ENCODE results near the gene PMEL. TPM values are rescaled to one million over a fixed set of nuclear protein-coding genes. Genes with fewer than 3 reads are reported as not detected.

PMEL gene
- total RNA-seq, 1 experiment from 2014 or later = 5.8 TPM

DNA sequence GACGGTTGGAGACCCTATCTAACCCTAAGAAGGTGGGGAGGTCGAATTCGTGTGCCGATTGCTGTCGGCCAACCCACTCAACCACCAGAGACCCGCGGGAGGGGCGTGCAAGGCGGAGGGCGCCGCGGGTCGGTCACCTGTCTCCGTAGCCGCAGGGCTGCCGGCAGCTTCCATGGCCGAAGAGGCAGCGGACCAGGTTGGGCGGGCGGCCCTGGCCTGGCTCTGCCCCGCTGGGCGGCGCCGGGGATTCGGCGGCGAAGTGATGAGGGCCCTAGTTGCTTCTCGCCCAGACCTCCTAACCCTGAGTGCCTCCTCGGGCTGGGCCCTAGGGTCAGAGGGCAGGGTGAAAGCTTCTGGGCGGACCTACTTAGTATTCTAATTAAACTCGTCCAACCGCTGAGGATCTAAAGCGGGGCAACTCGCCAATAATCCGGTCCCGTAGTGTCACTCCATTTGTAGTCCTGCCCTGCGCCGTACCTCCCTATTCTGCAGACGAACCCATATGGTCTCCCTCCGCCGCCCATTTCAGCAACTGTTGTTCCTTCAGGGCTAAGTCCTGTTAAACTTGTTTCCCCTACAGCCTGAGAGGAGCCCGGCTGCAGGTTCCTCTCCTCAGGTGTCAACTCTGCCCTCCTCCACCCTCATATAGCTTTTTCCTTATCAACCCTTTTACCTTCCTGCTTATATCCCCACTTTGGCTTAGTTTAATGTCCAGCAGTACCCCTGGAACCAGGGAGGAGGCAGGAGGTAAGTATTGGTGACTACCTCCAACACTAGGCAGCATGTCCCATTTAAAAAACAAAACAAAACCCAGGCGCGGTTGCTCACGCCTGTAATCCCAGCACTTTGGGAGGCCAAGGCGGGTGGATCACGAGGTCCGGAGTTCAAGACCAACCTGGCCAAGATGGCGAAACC lies 38.0 kb downstream of the PMEL start, which contains the start of gene PYM1 (continued):
- TF ChIP-seq EZH2 (IDR thresholded peaks at IDR 0.05) (no peak), SP1 (IDR thresholded peaks at IDR 0.05; ENCODE audit: low read depth) (no peak), CBX3 (IDR thresholded peaks at IDR 0.05; ENCODE audit: low read depth) (no peak), SRF (IDR thresholded peaks at IDR 0.05; ENCODE audit: low read depth) (no peak)
- TF ChIP-seq, protein P1, sequence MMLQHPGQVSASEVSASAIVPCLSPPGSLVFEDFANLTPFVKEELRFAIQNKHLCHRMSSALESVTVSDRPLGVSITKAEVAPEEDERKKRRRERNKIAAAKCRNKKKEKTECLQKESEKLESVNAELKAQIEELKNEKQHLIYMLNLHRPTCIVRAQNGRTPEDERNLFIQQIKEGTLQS (IDR thresholded peaks at IDR 0.05) = no peak

DNA sequence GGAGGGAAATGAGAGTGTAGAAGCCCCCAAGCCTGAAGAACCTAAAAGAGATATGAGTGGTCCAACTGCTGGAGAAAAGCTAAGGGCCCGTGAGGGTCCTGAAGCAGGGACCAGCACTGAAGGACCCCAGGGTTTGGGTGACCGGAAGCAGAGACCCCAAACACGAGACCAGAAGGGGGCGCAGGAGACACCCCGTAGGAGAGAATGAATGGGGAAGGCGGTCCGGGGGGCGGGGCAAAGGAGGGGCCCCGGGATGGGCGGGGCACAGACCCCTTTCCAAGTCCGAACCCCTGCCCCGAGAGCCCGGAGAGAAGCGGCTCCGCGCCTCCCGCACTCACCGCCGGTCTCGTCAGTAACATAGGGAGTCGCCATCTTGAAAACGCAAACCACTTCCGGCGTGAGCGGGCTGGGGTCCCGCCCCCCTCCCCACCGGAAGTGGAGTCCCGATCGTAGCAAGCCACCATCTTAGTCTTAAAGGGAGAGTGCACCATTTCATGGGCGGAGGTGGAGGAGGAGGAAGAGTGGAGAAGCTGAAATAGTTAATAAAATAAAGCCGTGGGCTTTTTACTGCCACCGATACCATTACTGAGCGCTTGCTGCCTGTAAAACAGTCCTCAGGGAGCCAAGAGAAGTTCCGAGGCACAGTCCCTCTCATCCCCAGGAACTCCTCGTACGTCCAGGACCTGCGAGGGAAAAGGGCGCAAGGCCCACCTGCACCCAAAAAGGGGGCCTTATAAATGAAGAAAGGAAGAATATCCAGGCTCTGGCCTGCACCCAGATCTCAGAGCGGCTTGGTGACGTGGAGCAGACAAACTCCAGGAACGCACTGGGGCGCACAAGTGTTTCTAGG lies 38.9 kb downstream of the PMEL start:
- no peaks in the 10 kb centered on the region for H3K9me2 ChIP-seq (ENCODE audit: insufficient read depth)
- H4K20me1 ChIP-seq (ENCODE audit: insufficient read depth) = no peaks in the 10 kb centered on the region
- BruUV-seq (replicated peaks) = TSS peak; percentile 73
- H3K27me3 ChIP-seq (ENCODE audit: insufficient read depth, low read length) = no peaks in the 10 kb centered on the region
- RAD21 ChIA-PET (ENCODE audit: low non-redundant PET in 1 of 2, low total read pairs in 2 of 2, uncharacterized antibody in 2 of 2, unreplicated experiment in 2 of 2) = interaction anchor here in 1 of 2 experiments (1.6 kb wide), 1 partner anchor 98 kb away, joined by 3 read pairs; the partner anchor contains the start of gene DNAJC14
- CTCF ChIA-PET = interaction anchor here (1.0 to 2.6 kb wide), 7 partner anchors 10 to 190 kb away, joined by 3 to 9 read pairs (median 3); partner anchors contain the start of genes ORMDL2 and SARNP
- TF ChIP-seq, protein P2, sequence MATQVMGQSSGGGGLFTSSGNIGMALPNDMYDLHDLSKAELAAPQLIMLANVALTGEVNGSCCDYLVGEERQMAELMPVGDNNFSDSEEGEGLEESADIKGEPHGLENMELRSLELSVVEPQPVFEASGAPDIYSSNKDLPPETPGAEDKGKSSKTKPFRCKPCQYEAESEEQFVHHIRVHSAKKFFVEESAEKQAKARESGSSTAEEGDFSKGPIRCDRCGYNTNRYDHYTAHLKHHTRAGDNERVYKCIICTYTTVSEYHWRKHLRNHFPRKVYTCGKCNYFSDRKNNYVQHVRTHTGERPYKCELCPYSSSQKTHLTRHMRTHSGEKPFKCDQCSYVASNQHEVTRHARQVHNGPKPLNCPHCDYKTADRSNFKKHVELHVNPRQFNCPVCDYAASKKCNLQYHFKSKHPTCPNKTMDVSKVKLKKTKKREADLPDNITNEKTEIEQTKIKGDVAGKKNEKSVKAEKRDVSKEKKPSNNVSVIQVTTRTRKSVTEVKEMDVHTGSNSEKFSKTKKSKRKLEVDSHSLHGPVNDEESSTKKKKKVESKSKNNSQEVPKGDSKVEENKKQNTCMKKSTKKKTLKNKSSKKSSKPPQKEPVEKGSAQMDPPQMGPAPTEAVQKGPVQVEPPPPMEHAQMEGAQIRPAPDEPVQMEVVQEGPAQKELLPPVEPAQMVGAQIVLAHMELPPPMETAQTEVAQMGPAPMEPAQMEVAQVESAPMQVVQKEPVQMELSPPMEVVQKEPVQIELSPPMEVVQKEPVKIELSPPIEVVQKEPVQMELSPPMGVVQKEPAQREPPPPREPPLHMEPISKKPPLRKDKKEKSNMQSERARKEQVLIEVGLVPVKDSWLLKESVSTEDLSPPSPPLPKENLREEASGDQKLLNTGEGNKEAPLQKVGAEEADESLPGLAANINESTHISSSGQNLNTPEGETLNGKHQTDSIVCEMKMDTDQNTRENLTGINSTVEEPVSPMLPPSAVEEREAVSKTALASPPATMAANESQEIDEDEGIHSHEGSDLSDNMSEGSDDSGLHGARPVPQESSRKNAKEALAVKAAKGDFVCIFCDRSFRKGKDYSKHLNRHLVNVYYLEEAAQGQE (IDR thresholded peaks at IDR 0.05; ENCODE audit: low read depth) = no peak
- TF ChIP-seq POLR2AphosphoS5 (IDR thresholded peaks at IDR 0.05; ENCODE audit: low read depth, low read length) = peak; percentile 88
- TF ChIP-seq YY1 (IDR thresholded peaks at IDR 0.05; ENCODE audit: extremely low read depth, insufficient replicate concordance, low read depth, low read length) = peak; percentile 94
- peak; percentile 20 for TF ChIP-seq POLR2A (IDR thresholded peaks at IDR 0.05; ENCODE audit: borderline replicate concordance, extremely low read depth, insufficient read depth, insufficient read length)
- no peak for TF ChIP-seq ZNF274 (IDR thresholded peaks at IDR 0.05; ENCODE audit: low read depth, low read length)
- TF ChIP-seq, protein P3, sequence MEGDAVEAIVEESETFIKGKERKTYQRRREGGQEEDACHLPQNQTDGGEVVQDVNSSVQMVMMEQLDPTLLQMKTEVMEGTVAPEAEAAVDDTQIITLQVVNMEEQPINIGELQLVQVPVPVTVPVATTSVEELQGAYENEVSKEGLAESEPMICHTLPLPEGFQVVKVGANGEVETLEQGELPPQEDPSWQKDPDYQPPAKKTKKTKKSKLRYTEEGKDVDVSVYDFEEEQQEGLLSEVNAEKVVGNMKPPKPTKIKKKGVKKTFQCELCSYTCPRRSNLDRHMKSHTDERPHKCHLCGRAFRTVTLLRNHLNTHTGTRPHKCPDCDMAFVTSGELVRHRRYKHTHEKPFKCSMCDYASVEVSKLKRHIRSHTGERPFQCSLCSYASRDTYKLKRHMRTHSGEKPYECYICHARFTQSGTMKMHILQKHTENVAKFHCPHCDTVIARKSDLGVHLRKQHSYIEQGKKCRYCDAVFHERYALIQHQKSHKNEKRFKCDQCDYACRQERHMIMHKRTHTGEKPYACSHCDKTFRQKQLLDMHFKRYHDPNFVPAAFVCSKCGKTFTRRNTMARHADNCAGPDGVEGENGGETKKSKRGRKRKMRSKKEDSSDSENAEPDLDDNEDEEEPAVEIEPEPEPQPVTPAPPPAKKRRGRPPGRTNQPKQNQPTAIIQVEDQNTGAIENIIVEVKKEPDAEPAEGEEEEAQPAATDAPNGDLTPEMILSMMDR (IDR thresholded peaks at IDR 0.05 in 2 of 3, conservative IDR thresholded peaks at IDR 0.05 in 1 of 3; ENCODE audit: borderline replicate concordance in 1 of 3, insufficient read depth in 1 of 3, low read depth in 2 of 3, low read length in 2 of 3) = peak in 2 of 3 experiments; percentile 69 to 88; a peak in 4 of 6 replicates
- peaks cover 52% of the 10 kb centered on the region for H3K79me2 ChIP-seq (ENCODE audit: insufficient read depth, low read length)
- H3K9me3 ChIP-seq (ENCODE audit: control insufficient read depth in 1 of 2, insufficient read depth in 1 of 2, low read depth in 1 of 2, low read length in 2 of 2) = no peaks in the 10 kb centered on the region
- H3K27ac ChIP-seq (ENCODE audit: low read depth, low read length) = peak overlapping the region; percentile 97
- DNase-seq (ENCODE audit: low read depth, low spot score) (peak; percentile 89), ATAC-seq (peak; percentile 62)
- peak overlapping the region; percentile 80 to 99 for H3K4me3 ChIP-seq (replicated peaks in 1 of 2; ENCODE audit: low read depth in 1 of 2, low read length in 2 of 2)
- H3K4me1 ChIP-seq (ENCODE audit: control insufficient read depth in 1 of 2, insufficient read depth in 2 of 2, low read length in 2 of 2) = peaks cover 23 to 61% of the 10 kb centered on the region in 2 experiments
- H3K4me2 ChIP-seq (ENCODE audit: low read length) = peak overlapping the region; percentile 89
- intact Hi-C loops (cut with micrococcal nuclease) = loop anchor here (1.0 to 2.0 kb wide), 2 partner anchors 98 to 189 kb away; partner anchors contain the start of gene DNAJC14
- POLR2A ChIA-PET = interaction anchor here (0.8 to 2.8 kb wide), 5 partner anchors 13 to 110 kb away, joined by 3 to 21 read pairs (median 4); partner anchors contain the start of genes DNAJC14, ORMDL2, RAB5B and SARNP
- peak overlapping the region; percentile 86 for H3K9ac ChIP-seq (ENCODE audit: low read length)
- no peaks in the 10 kb centered on the region for H3K36me3 ChIP-seq (ENCODE audit: control insufficient read depth in 1 of 2, insufficient read depth in 2 of 2, low read length in 2 of 2)
- H2AFZ ChIP-seq (ENCODE audit: low read depth, low read length, poor library complexity, severe bottlenecking) = peak overlapping the region; percentile 4
